ENCODE results near the gene ABCF1.
A peak's percentile ranks its signal among the peaks of the same experiment; 100 is the strongest.

DNA sequence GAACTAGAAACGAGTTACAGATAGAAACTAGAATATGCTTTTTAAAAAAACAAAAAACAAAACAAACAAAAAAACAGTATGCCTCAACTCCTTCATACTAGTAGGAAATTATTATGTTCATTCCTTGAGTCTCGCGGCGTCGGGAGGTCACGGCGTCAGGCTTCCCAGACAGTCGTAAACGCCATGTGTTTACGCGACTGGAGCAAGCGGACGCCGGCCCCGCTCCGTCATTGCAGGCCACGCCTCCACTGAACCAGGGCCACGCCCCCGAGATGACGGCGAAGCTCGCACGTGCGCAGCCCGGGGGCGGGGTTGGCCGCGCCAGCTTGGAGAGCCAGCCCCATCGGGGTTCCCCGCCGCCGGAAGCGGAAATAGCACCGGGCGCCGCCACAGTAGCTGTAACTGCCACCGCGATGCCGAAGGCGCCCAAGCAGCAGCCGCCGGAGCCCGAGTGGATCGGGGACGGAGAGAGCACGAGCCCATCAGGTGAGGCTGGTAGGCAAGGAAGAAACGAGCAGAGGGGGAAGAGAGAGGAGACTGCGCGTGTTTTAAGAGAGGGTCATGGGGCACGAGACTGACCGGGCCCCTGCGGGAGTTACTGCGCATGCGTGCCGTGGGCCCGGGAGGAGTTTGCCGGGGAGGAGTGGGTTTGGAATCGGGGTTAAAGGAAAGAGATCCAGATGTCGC is at the start of gene ABCF1:
- TF ChIP-seq CTCF (IDR thresholded peaks at IDR 0.05) (no peak), POLR2AphosphoS5 (IDR thresholded peaks at IDR 0.05; ENCODE audit: low read depth, low read length) (peak; percentile 97), REST (IDR thresholded peaks at IDR 0.05; ENCODE audit: insufficient read depth in 1 of 2, low read depth in 2 of 2, low read length in 1 of 2) (peak in 1 of 2 experiments; percentile 19; a peak in 1 of 4 replicates), SIN3A (IDR thresholded peaks at IDR 0.05; ENCODE audit: borderline replicate concordance, insufficient read depth, low read depth, low read length) (peak; percentile 81; the same call in 1 of the 2 replicates)
